Body of pancreas (tissue), 4 donors: ENCODE data around the gene HNRNPDL.

Experiments
- POLR2A ChIP-seq, 3 donors: fragments of 450-650 bp; IDR thresholded peaks; one replicate each; pipeline ENCODE4 v1.6.1; 2016; ENCODE audit warnings: antibody characterized with exemption in 3 of 3, mild to moderate bottlenecking in 2 of 3
- TF ChIP-seq, protein P1 (sequence below), 7 experiments: fragments of 450-650 bp in 4 of 7; fragments of 200-600 bp in 3 of 7; sonication (generic) in 3 of 7; IDR thresholded peaks; one replicate each; pipeline ENCODE4 v1.5.1; 2016 to 2019; ENCODE audit warnings: antibody characterized with exemption in 7 of 7

GRCh38 chr4:82382751-82383150 is 47.5 kb downstream of the HNRNPDL start:
- TF ChIP-seq POLR2A (IDR thresholded peaks at IDR 0.05) = no peak
- TF ChIP-seq, protein P1, sequence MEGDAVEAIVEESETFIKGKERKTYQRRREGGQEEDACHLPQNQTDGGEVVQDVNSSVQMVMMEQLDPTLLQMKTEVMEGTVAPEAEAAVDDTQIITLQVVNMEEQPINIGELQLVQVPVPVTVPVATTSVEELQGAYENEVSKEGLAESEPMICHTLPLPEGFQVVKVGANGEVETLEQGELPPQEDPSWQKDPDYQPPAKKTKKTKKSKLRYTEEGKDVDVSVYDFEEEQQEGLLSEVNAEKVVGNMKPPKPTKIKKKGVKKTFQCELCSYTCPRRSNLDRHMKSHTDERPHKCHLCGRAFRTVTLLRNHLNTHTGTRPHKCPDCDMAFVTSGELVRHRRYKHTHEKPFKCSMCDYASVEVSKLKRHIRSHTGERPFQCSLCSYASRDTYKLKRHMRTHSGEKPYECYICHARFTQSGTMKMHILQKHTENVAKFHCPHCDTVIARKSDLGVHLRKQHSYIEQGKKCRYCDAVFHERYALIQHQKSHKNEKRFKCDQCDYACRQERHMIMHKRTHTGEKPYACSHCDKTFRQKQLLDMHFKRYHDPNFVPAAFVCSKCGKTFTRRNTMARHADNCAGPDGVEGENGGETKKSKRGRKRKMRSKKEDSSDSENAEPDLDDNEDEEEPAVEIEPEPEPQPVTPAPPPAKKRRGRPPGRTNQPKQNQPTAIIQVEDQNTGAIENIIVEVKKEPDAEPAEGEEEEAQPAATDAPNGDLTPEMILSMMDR (IDR thresholded peaks at IDR 0.05) = no peak
